ENCODE measurements around the gene FAM111B.

The FAM111B gene

GRCh38 chr11:59142530-59143507, 35.8 kb downstream of the FAM111B start, which contains the start of gene FAM111A (continued):
- TF ChIP-seq ZBTB10 (tag by site-specific recombination; IDR thresholded peaks at IDR 0.05) (peak; percentile 66; the same call in 1 of the 2 replicates), ZFP3 (tag by site-specific recombination; IDR thresholded peaks at IDR 0.05; ENCODE audit: low read depth) (no peak), ZNF600 (tag by site-specific recombination; IDR thresholded peaks at IDR 0.05) (peak; percentile 73), ZNF48 (tag by site-specific recombination; IDR thresholded peaks at IDR 0.05) (no peak), ZNF114 (tag by site-specific recombination; IDR thresholded peaks at IDR 0.05) (no peak), SP2 (tag by site-specific recombination; IDR thresholded peaks at IDR 0.05) (peak; percentile 80), ZNF585B (tag by site-specific recombination; IDR thresholded peaks at IDR 0.05) (no peak), ZNF521 (tag by site-specific recombination; IDR thresholded peaks at IDR 0.05) (no peak), ZNF341 (tag by site-specific recombination; IDR thresholded peaks at IDR 0.05; ENCODE audit: low read depth) (peak; percentile 43; the same call in 1 of the 2 replicates), ZNF140 (tag by site-specific recombination; IDR thresholded peaks at IDR 0.05) (no peak), ZSCAN30 (tag by site-specific recombination; IDR thresholded peaks at IDR 0.05) (no peak), ZNF791 (tag by site-specific recombination; IDR thresholded peaks at IDR 0.05) (no peak), ZNF416 (tag by site-specific recombination; IDR thresholded peaks at IDR 0.05) (no peak), ZNF324 (tag by site-specific recombination; IDR thresholded peaks at IDR 0.05) (no peak), ZEB2 (tag by site-specific recombination; IDR thresholded peaks at IDR 0.05) (0 out of 2 replicates have a peak, but pooled peaks have one; percentile 47), SCRT2 (tag by site-specific recombination; IDR thresholded peaks at IDR 0.05) (peak; percentile 99), ZNF837 (tag by site-specific recombination; IDR thresholded peaks at IDR 0.05) (no peak), ZNF677 (tag by site-specific recombination; IDR thresholded peaks at IDR 0.05) (peak; percentile 80), ZBTB7A (tag by site-specific recombination; IDR thresholded peaks at IDR 0.05; ENCODE audit: low read depth) (no peak), ZNF132 (tag by site-specific recombination; IDR thresholded peaks at IDR 0.05; ENCODE audit: borderline replicate concordance) (no peak), SP3 (tag by site-specific recombination; IDR thresholded peaks at IDR 0.05) (peak; percentile 64), PRDM4 (tag by site-specific recombination; IDR thresholded peaks at IDR 0.05) (no peak)
- TF ChIP-seq, protein P1, sequence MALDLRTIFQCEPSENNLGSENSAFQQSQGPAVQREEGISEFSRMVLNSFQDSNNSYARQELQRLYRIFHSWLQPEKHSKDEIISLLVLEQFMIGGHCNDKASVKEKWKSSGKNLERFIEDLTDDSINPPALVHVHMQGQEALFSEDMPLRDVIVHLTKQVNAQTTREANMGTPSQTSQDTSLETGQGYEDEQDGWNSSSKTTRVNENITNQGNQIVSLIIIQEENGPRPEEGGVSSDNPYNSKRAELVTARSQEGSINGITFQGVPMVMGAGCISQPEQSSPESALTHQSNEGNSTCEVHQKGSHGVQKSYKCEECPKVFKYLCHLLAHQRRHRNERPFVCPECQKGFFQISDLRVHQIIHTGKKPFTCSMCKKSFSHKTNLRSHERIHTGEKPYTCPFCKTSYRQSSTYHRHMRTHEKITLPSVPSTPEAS (tag by site-specific recombination; IDR thresholded peaks at IDR 0.05), result no peak
- TF ChIP-seq, protein P2, sequence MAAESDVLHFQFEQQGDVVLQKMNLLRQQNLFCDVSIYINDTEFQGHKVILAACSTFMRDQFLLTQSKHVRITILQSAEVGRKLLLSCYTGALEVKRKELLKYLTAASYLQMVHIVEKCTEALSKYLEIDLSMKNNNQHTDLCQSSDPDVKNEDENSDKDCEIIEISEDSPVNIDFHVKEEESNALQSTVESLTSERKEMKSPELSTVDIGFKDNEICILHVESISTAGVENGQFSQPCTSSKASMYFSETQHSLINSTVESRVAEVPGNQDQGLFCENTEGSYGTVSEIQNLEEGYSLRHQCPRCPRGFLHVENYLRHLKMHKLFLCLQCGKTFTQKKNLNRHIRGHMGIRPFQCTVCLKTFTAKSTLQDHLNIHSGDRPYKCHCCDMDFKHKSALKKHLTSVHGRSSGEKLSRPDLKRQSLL (tag by site-specific recombination; IDR thresholded peaks at IDR 0.05), result no peak
- TF ChIP-seq, protein P3, sequence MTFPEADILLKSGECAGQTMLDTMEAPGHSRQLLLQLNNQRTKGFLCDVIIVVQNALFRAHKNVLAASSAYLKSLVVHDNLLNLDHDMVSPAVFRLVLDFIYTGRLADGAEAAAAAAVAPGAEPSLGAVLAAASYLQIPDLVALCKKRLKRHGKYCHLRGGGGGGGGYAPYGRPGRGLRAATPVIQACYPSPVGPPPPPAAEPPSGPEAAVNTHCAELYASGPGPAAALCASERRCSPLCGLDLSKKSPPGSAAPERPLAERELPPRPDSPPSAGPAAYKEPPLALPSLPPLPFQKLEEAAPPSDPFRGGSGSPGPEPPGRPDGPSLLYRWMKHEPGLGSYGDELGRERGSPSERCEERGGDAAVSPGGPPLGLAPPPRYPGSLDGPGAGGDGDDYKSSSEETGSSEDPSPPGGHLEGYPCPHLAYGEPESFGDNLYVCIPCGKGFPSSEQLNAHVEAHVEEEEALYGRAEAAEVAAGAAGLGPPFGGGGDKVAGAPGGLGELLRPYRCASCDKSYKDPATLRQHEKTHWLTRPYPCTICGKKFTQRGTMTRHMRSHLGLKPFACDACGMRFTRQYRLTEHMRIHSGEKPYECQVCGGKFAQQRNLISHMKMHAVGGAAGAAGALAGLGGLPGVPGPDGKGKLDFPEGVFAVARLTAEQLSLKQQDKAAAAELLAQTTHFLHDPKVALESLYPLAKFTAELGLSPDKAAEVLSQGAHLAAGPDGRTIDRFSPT (tag by site-specific recombination; IDR thresholded peaks at IDR 0.05), result no peak
- TF ChIP-seq, protein P4, sequence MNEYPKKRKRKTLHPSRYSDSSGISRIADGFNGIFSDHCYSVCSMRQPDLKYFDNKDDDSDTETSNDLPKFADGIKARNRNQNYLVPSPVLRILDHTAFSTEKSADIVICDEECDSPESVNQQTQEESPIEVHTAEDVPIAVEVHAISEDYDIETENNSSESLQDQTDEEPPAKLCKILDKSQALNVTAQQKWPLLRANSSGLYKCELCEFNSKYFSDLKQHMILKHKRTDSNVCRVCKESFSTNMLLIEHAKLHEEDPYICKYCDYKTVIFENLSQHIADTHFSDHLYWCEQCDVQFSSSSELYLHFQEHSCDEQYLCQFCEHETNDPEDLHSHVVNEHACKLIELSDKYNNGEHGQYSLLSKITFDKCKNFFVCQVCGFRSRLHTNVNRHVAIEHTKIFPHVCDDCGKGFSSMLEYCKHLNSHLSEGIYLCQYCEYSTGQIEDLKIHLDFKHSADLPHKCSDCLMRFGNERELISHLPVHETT (tag by site-specific recombination; IDR thresholded peaks at IDR 0.05), result no peak
- TF ChIP-seq, protein P5, sequence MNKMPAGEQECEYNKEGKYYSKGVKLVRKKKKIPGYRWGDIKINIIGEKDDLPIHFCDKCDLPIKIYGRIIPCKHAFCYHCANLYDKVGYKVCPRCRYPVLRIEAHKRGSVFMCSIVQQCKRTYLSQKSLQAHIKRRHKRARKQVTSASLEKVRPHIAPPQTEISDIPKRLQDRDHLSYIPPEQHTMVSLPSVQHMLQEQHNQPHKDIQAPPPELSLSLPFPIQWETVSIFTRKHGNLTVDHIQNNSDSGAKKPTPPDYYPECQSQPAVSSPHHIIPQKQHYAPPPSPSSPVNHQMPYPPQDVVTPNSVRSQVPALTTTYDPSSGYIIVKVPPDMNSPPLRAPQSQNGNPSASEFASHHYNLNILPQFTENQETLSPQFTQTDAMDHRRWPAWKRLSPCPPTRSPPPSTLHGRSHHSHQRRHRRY (tag by site-specific recombination; IDR thresholded peaks at IDR 0.05), result no peak

All from HEK293 (cell line).